HG03558 (cell line): ENCODE measurements around the gene USP32.

Source experiments
- ATAC-seq: cut with Tn5 transposase; IDR thresholded peaks from one replicate; pipeline ENCODE4 v1.9.1; 2021; ENCODE audit warnings: moderate number of reproducible peaks; ENCODE audit not compliant: unreplicated experiment; ENCODE audit errors: extremely low read depth

The USP32 gene

GRCh38 chr17:60311936-60312335 lies 80.0 kb downstream of the USP32 start:
- ATAC-seq = no peak

DNA sequence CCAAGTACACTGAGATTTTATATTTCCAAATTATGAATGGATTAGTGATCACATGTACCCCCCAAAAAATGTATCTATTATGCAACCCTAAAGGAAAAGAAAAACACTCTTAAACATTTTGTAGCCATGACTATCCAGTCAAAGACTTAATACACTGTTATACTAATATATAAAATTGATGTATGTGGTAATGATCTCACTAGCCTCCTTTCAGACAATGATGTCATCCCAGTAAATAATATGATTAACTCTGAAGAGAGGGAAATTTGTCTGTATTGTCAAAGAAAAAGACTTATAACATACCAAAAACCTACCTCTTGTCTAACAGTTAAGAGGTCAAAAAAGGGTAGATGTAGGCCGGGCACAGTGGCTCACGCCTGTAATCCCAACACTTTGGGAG lies 80.7 kb downstream of the USP32 start:
- ATAC-seq = no peak

DNA sequence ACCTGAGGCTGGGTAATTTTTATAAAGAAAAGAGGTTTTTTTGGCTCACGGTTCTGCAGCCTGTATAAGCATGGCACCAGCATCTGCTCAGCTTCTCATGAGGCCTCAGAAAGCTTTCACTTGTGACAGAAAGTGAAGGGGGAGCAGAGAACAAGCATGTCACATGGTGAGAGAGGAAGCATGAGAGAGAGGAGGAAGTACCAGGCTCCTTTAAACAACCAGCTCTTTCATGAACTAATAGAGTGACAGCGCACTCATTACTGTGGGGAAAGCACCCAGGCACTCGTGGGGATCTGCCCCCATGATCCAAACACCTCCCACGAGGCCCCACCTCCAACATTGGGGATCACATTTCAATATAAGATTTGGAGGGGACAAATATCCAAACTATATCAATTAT lies 86.8 kb downstream of the USP32 start:
- ATAC-seq = no peak

DNA sequence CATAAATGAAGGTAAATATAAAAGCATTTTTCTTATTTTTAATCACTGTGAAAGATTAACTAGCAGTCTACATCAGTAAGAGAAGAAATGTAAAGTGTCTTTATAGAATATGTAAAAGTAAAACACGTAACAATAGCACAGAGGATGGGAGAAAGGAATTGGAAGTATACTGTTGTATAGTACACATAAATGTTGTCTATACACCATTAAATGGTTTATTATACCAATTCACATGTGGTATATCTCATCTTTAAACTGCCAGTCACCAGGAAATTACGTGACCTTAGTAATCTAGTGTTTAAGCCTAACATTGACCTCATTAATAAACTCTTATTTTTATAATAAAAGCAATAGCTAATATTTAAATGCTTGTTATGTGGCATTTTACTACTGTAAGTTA lies 87.4 kb downstream of the USP32 start:
- ATAC-seq = no peak

DNA sequence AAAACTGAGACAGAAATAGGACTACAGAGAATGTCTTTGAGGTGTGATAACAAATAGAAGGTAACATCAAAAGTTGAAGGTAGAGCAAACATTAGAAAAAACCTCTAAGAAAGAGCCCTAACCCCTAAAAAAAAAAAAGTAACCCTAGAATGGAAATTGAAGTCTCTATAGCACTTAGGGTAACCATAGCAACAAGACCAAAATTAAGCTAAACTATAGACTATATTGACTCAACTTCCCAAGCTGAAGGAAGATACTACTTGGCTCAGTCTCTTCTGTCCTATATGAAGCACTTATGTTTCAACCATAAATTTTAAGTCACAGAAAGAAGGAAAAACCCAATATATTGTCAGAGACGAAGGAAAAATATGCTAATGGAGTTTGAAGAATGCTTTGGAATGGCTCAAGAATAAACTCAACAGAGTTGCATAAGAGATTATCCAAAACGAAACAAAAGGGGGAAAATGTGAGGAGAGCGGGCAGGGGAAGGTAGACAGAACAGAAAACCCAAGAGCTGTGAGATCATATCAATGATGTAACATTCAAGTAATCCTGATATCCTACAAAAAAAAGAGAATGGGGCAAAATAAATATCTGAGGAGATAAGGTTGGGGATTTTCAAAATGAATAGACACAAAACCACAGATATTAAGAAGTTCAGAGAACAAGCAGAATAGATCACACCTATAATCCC lies 88.4 kb downstream of the USP32 start:
- ATAC-seq = no peak

DNA sequence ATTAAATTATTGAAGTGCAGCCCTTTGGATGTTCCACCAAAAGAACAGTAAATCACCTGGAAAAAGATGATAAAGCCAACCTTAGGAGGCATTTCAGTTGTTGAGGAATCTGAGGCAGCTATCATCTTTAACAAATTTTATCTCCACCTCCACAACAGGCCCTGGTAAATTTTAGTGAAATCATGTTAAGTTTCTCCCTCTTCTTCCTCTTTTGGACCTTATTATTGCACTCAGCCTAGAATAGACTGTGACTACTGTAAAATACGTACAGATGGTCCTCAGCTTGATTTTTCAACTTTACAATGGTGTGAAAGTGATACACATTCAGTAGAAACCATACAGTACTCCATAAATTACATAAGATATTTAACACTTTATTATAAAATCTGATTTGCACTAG lies 90.3 kb downstream of the USP32 start:
- no peak for ATAC-seq

DNA sequence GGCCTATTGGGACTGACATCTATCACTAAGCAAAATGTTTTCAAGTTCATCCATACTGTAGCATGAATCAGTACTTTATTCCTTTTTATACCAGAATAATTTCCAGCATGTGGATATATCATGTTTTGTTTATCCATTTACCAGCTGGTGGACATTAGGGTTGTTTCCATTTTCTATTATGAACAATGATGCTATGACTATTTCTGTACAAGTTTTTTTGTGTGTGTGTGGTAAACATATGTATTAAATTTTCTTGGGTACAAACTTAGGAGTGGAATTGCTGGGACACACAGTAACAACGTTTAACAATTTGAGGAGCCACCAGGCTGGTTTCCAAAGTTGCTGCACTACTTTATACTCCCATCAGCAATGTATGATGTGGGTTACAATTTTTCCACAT lies 91.0 kb downstream of the USP32 start:
- no peak for ATAC-seq

DNA sequence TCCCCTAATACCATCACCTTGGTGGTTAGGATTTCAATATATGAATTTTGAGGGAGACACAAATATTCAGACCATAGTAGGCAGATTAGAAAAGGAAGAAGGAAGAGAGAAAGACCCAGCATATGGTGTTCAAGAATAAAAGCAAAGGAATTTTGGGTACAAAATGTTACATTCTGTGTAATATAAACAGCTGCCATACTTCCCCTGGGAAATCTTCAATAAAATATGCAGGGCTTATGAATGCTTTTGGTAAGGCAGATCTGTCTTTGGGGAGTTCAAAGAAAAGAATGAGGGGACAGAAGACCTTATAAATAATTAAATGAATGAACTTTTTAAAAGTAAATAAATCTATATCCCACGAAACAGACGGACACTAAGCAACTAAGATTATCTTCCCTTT lies 91.9 kb downstream of the USP32 start:
- ATAC-seq = no peak

DNA sequence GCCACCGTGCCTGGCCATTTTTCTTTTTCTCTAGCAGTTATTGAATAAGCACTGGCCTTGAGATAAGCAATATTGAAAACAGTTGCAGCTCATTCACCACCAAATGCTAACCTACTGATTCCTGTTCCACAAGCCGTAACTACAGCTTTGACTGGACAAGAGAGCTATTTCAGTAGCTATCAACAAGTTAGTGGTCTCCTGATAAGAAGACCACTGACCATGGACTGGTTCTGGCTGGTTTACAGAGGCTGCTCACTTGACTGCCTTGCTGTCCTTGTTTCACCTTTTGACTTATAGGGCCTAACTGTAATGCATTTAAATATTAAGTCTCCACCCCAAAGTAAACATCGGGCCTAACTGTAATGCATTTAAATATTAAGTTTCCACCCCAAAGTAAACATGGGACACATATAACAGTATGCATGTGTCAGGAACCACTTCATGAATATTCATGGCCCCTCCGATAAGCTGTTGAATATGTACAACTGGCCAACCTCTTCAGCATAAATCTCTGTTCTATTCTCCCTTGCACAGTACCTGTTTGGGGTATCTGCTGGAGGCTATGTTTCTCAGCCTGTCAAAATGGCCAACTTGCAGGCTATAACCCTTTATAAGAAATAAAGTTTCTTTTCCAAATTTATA lies 94.1 kb downstream of the USP32 start:
- no peak for ATAC-seq

DNA sequence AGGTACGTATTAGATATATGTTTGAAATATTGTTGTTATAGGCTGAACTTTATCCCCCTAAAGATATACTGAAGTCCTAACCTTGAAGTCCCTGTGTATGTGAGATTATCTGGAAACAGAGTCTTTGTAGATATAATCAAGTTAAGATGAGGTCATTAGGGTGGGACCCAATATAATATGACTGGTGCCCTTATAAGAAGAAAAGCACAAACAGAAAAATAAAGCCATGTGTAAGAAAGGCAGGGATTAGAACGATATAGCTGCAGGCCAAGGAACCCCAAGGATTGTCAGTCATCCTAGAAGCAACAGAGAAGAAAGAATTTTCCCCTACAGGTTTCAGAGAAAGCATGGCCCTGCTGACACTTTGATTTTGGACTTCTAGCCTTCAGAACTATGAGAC lies 95.8 kb downstream of the USP32 start:
- no peak for ATAC-seq

GRCh38 chr17:60293580-60294335 lies 98.2 kb downstream of the USP32 start:
- no peak for ATAC-seq

DNA sequence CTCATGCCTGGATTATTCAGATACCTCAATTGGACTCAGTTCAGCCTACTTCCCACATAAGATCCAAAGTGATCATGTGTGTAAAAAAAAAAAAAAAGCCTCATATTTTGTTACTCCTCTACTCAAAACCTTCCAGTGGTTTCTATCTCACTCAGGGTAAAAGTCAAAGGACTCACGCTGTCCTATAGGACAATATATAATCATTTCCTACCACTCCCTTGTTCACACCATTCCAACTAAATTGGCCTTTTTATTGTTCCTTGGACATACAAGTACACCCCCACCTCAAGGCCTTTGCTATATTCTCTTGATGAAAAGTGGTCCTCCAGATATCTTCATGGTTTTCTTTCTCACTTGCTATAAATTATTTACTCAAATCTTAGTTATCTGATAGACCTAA lies 99.2 kb downstream of the USP32 start:
- ATAC-seq = no peak

DNA sequence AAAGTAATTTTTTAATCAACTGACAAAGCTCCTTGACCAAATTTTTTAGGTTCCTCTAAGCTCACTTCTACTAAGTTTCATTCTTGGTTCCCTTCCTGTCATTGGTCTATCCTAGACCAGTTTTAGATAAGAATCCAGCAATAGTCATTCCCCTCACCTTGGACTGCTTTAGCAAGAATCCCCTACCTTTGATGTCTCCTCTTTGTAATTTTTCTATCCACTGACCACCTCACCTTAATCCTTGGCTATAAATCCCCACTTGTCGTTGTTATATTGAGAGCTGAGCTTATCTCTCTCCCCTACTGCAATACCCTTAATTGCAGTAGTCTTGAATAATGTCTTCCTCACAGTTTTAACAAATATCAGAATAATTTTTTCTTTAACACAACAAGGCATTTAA lies 107.2 kb downstream of the USP32 start:
- no peak for ATAC-seq

DNA sequence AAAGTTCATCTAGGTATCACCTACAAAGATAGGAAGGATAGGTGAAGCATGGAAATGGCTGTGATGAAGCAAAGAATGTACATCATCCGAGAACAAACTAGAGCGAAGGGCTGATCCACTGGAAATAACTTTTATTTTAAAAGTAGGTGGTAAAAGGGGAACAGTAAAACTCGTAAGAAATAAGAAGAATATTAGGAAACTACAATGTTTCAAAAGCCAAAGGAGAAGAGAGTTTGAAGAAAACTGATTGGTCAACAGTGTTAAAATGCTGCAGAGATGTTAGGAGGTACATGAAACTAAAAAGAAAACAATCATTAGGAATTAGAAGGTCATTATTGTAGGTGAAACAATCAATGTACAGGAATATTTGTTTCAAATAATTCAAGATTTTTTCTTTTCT lies 108.1 kb downstream of the USP32 start:
- no peak for ATAC-seq

DNA sequence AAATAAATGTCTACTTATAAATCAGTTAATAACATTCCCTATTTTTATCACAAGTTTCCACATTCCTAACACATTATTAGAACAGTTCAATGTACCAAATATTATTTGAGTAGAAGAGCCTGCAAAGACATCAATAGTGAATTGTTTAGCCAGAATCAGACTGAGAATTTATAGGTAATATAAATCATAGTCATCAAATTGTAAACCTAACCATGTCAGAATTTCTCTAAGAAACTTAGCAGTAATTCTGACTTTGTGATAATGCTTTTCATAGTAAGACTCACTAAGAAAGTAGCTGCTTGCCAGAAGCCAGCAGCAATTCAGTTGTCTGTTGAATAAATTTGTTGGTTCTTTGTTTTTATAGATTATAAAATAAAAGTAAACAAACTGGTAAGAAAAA lies 111.3 kb downstream of the USP32 start:
- no peak for ATAC-seq

GRCh38 chr17:60278237-60278636 lies 113.7 kb downstream of the USP32 start:
- no peak for ATAC-seq

- ATAC-seq = no peak
Measured at GRCh38 chr17:60277258-60277657, 114.7 kb downstream of the USP32 start.

DNA sequence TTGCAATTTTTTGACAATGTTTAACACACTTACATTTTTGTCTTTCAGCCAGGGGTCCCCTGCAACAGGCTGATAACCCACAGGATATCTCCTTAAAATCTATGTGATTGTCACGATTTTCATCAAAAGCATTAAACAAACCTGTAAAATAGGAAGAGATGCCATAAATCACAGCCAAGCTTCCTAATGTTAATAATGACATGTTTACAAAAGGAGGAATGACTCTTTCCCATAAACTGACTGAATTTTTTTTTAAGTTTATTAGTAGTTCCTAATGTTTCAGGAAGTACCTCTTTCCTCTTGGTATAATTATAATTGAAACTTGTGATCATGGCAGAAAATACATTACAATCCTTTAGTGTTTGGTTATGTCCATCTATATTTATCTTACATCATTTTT lies 122.5 kb downstream of the USP32 start:
- ATAC-seq = no peak

GRCh38 chr17:60260540-60260939 lies 131.4 kb downstream of the USP32 start:
- ATAC-seq = no peak

- no peak for ATAC-seq
Measured at GRCh38 chr17:60258313-60258712, 133.6 kb downstream of the USP32 start.

DNA sequence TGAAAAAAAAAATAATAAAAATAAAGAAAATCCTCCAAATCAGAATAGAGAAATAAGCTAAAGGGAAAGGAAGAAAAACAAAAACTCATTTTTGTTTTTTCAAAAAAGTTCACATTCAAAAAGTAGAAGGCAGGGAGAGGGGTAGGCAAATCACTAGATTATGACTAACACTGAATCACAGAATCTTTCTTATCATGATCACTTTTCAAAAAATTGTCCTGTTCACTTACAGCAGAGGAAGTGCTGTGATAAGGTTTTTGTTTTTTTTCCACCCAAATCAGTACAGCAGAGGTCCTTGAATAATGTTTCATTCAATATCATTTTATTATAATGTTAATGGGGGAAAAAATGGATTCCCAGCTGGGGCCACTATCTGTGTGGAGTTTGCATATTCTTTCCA lies 135.8 kb downstream of the USP32 start:
- no peak for ATAC-seq

DNA sequence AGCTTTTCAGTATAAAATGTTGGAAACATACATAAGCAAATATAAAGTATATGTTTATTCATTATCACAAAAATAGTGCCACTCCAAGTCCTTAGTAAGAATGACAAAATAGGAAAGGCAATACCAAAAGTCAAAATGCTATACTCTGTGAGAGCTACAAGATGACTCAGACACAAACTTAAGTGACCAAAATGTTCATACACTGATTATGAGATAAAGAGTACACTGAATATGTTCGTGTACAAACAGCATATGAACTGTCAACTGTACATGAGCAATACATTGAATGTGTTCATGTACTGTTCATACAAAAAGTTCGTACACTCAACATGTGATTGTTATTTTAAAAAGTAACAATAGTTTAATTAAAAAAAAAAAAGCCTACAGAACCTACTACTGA lies 138.9 kb downstream of the USP32 start:
- ATAC-seq = no peak
